ENCODE measurements around the gene PTPN11. TPM values are rescaled to one million over a fixed set of nuclear protein-coding genes. Genes with fewer than 3 reads are reported as not detected.

Gene PTPN11
- total and polyA plus RNA-seq, 2 experiments from 2014 or later, result 87.0 to 94.7 TPM

GRCh38 chr12:112540021-112540420 is 121.3 kb downstream of the PTPN11 start (continued):
- TF ChIP-seq CTCF (conservative IDR thresholded peaks at IDR 0.05; ENCODE audit: low read depth in 2 of 2) (no peak), JUNB (IDR thresholded peaks at IDR 0.05; ENCODE audit: unreplicated experiment) (no peak), ZNF114 (CRISPR knock-in tag; IDR thresholded peaks at IDR 0.05) (no peak)

- H3K4me1 Mint-ChIP-seq, result peaks cover 8% of the 10 kb centered on the region; the same call in 2 of the 3 replicates
- H3K27ac ChIP-seq (ENCODE audit: low read depth), result no peak overlapping the region
- H3K27me3 Mint-ChIP-seq (ENCODE audit: insufficient read depth, low read depth, poor library complexity), result peaks cover 14% of the 10 kb centered on the region
- no peak overlapping the region for H3K4me3 Mint-ChIP-seq
- H3K27ac Mint-ChIP-seq, result no peak overlapping the region
- H3K9me3 Mint-ChIP-seq, result no peaks in the 10 kb centered on the region
- DNase-seq (ENCODE audit: low spot score) (no peak), ATAC-seq (no peak)
- 0 out of 2 replicates have a peak, but pooled peaks cover 6% of the 10 kb centered on the region for H3K9me2 ChIP-seq (ENCODE audit: insufficient read depth)
- no peaks in the 10 kb centered on the region for H3F3A ChIP-seq (replicated peaks; ENCODE audit: low read depth)
- no peak overlapping the region for H3K4me2 ChIP-seq
- no peaks in the 10 kb centered on the region for H3K36me3 Mint-ChIP-seq (ENCODE audit: low read depth)
- H4K20me1 ChIP-seq (replicated peaks; ENCODE audit: insufficient read depth), result no peaks in the 10 kb centered on the region
- H2AFZ ChIP-seq, result no peak overlapping the region
- H3K79me2 ChIP-seq (replicated peaks; ENCODE audit: insufficient read depth), result no peaks in the 10 kb centered on the region
- H3K27me3 ChIP-seq (ENCODE audit: insufficient read depth), result no peaks in the 10 kb centered on the region
- H3K36me3 ChIP-seq (ENCODE audit: insufficient read depth), result no peaks in the 10 kb centered on the region
- no peak overlapping the region for H3K4me3 ChIP-seq
- H3K4me1 ChIP-seq (ENCODE audit: insufficient read depth), result peaks cover 7% of the 10 kb centered on the region; the same call in 1 of the 2 replicates
- TF ChIP-seq REST (IDR thresholded peaks at IDR 0.05; ENCODE audit: unreplicated experiment) (no peak), ZNF114 (CRISPR knock-in tag; IDR thresholded peaks at IDR 0.05) (no peak), ZNF331 (CRISPR knock-in tag; IDR thresholded peaks at IDR 0.05; ENCODE audit: low read depth) (no peak), JUNB (IDR thresholded peaks at IDR 0.05; ENCODE audit: unreplicated experiment) (no peak), ZNF462 (CRISPR knock-in tag; IDR thresholded peaks at IDR 0.05) (no peak), POLR2AphosphoS5 (IDR thresholded peaks at IDR 0.05; ENCODE audit: low read depth) (no peak), CTCF (conservative IDR thresholded peaks at IDR 0.05; ENCODE audit: low read depth in 2 of 2) (no peak), STAT1 (IDR thresholded peaks at IDR 0.05; ENCODE audit: unreplicated experiment) (no peak), EZH2phosphoT487 (IDR thresholded peaks at IDR 0.05; ENCODE audit: unreplicated experiment) (no peak)
- TF ChIP-seq, protein P1, sequence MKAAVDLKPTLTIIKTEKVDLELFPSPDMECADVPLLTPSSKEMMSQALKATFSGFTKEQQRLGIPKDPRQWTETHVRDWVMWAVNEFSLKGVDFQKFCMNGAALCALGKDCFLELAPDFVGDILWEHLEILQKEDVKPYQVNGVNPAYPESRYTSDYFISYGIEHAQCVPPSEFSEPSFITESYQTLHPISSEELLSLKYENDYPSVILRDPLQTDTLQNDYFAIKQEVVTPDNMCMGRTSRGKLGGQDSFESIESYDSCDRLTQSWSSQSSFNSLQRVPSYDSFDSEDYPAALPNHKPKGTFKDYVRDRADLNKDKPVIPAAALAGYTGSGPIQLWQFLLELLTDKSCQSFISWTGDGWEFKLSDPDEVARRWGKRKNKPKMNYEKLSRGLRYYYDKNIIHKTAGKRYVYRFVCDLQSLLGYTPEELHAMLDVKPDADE (IDR thresholded peaks at IDR 0.05), result no peak
Measured at GRCh38 chr12:112543751-112544150, 125.0 kb downstream of the PTPN11 start.
